ENCODE data around the gene AOPEP. TPM values are rescaled to one million over a fixed set of nuclear protein-coding genes. Genes with fewer than 3 reads are reported as not detected.

The AOPEP gene
- total RNA-seq, 1 experiment from 2014 or later: 119 TPM

GRCh38 chr9:94792511-94792910, 66.0 kb downstream of the AOPEP start:
- DNase-seq (ENCODE audit: low read depth): no peak

GRCh38 chr9:94794476-94795167, 68.1 kb downstream of the AOPEP start:
- no peak for DNase-seq (ENCODE audit: low read depth)

- no peak for DNase-seq (ENCODE audit: low read depth)
These were observed 70.2 kb downstream of the AOPEP start for GRCh38 chr9:94796687-94797086.

GRCh38 chr9:94798201-94798600, 71.7 kb downstream of the AOPEP start:
- no peak for DNase-seq (ENCODE audit: low read depth)

GRCh38 chr9:94798708-94799107, 72.2 kb downstream of the AOPEP start:
- no peak for DNase-seq (ENCODE audit: low read depth)

GRCh38 chr9:94799578-94800264, 73.2 kb downstream of the AOPEP start:
- peak; percentile 90 for DNase-seq (ENCODE audit: low read depth)

GRCh38 chr9:94800424-94801117, 74.1 kb downstream of the AOPEP start:
- no peak for DNase-seq (ENCODE audit: low read depth)

GRCh38 chr9:94801234-94801633, 74.7 kb downstream of the AOPEP start:
- DNase-seq (ENCODE audit: low read depth): peak; percentile 81

GRCh38 chr9:94801681-94802080, 75.2 kb downstream of the AOPEP start:
- peak; percentile 66 for DNase-seq (ENCODE audit: low read depth)

GRCh38 chr9:94802251-94802650, 75.8 kb downstream of the AOPEP start:
- no peak for DNase-seq (ENCODE audit: low read depth)

- DNase-seq (ENCODE audit: low read depth): peak; percentile 93
These were observed 76.3 kb downstream of the AOPEP start for GRCh38 chr9:94802793-94803192.

GRCh38 chr9:94804316-94804715, 77.8 kb downstream of the AOPEP start:
- no peak for DNase-seq (ENCODE audit: low read depth)

GRCh38 chr9:94805051-94805489, 78.6 kb downstream of the AOPEP start:
- no peak for DNase-seq (ENCODE audit: low read depth)

GRCh38 chr9:94805585-94805984, 79.1 kb downstream of the AOPEP start:
- DNase-seq (ENCODE audit: low read depth): peak; percentile 77

GRCh38 chr9:94806307-94806893, 79.9 kb downstream of the AOPEP start:
- no peak for DNase-seq (ENCODE audit: low read depth)

GRCh38 chr9:94807556-94807955, 81.1 kb downstream of the AOPEP start:
- DNase-seq (ENCODE audit: low read depth): no peak

GRCh38 chr9:94808926-94809700, 82.6 kb downstream of the AOPEP start:
- DNase-seq (ENCODE audit: low read depth): no peak

- DNase-seq (ENCODE audit: low read depth): no peak
These were observed 83.3 kb downstream of the AOPEP start for GRCh38 chr9:94809778-94810177.

- no peak for DNase-seq (ENCODE audit: low read depth)
These were observed 84.6 kb downstream of the AOPEP start for GRCh38 chr9:94811074-94811473.

GRCh38 chr9:94812343-94812742, 85.8 kb downstream of the AOPEP start:
- peak; percentile 74 for DNase-seq (ENCODE audit: low read depth)

- no peak for DNase-seq (ENCODE audit: low read depth)
These were observed 86.9 kb downstream of the AOPEP start for GRCh38 chr9:94813379-94813778.

All from RPMI7951 (cell line).